CD4-positive, alpha-beta T cell treated with Interleukin-2 at 100 ng/mL for 4 hours (primary cell): Measurements from ENCODE around the gene PRR15L.
A peak's percentile ranks its signal among the peaks of the same experiment; 100 is the strongest.

Source experiments
- DNase-seq: peaks from one replicate; pipeline ENCODE4 v3.0.0-alpha.2; 2020; ENCODE audit warnings: low spot score

The PRR15L gene

GRCh38 chr17:47959825-47960655 is 2.4 kb upstream of the PRR15L start:
- DNase-seq, result no peak

GRCh38 chr17:47956791-47957590 is 692 bp downstream of the PRR15L start:
- DNase-seq, result no peak

DNA sequence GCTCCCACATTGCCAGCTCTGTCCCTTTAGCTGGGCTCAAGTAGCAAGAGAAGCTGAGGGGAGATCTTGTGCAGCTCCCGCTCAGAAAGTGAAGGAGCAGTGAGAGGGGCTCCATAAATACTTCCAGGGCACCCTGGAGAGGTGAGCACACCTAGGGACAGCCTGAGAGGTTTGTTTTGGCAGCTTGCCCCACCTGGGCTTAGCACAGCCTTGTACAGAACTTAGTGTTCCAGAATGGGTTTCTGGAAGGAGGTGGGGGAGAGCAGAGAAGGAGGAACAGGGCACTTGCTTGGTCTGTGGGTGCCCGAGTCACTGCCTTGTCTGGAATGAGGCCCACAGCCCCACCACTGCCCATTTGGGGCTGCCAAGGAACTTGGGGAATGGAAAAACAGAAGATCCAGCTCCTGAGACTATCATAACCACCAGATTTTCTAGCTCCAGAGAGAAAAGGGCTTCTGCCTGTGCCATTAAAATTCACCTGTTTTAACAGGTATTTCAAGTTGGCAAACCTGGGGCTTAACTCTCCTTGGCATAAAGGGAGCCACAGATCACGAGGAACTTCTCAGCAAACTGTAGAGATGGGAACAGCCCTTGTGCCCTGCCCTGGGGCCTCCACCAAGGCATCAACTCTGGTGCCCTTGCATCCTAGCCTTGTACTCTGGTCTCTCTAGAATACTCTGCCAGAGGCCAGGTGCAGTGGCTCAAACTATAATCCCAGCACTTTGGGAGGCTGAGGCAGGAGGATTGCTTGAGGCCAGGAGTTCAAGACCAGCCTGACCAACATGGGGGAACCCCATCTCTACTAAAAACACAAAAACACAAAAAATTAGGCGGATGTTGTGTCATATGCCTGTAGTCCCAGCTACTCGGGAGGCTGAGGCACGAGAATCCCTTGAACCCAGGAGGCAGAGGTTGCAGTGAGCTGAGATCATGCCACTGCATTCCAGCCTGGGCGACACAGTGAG is 1.9 kb downstream of the PRR15L start:
- no peak for DNase-seq

GRCh38 chr17:47953909-47954308 is 3.8 kb downstream of the PRR15L start:
- DNase-seq, result no peak

GRCh38 chr17:47952171-47953021 is 5.3 kb downstream of the PRR15L start:
- no peak for DNase-seq

DNA sequence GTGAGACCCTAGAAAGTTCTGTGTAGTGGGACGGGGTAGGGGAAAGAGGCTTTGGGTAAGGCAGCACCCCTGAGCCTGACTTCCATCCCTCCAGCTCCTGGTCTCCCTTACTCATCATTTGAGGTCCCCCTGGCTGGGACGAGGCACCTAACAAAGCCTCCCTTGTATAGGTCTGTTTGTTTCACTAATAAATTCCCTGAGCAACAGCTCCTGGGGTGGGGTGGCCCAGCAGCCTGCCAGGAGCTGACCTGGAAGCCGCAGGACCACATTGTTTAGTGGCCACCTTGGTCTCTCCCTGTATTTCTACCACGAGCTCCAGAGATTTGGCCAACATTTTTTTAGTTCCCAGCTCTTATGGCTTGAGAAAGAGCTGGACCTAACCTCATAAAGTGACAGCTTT is 7.2 kb downstream of the PRR15L start:
- DNase-seq, result no peak

GRCh38 chr17:47949946-47950345 is 7.7 kb downstream of the PRR15L start:
- no peak for DNase-seq

- peak; percentile 81 for DNase-seq
Observed at GRCh38 chr17:47949197-47949759, 8.4 kb downstream of the PRR15L start.

DNA sequence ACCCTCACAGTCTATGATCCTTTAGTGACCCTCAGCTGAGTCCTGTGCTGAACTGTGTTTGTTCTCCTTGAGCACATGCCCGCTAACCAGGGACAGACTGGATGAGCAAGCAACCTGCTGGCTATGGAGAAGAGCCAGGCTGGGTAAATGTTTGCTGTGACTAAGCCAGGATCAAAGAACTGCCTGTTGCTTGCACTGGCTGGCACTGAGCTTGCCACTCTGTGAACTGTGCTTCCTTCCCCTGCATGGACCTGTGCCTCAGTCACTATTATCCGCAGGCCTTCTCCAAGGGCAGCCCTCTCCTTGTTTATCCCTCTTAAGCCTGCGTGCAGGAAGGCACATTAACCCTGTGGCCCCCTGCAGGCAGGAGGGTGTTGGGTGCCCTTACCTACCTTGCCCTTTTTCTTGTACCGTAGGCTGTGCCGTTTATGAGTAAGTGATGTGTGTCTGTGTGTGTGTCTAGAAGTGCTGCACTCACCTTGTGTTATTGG is 8.9 kb downstream of the PRR15L start:
- DNase-seq, result no peak

DNA sequence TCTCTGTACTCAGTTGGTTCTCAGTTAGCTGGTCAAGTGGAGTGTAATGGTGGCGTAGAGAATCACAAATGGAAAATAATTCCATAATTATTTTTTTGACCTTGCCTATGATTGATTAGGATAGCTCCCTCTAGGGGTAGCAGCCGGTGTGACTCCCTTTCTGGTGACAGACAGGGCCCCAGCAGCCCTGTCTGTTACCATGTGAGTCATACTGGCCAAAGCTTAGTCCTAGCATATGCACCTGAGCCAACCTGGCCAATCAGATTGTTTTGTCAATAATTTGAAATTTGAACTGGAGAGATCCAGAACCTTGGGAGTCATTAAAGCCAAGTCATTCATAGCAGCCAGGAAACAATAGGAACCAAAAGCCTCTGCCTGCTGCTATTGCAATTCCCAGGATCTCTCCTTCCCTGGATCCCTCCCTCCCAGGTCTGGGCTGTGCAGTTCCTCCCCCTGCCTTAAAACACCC is 10.7 kb downstream of the PRR15L start:
- peak; percentile 86 for DNase-seq

DNA sequence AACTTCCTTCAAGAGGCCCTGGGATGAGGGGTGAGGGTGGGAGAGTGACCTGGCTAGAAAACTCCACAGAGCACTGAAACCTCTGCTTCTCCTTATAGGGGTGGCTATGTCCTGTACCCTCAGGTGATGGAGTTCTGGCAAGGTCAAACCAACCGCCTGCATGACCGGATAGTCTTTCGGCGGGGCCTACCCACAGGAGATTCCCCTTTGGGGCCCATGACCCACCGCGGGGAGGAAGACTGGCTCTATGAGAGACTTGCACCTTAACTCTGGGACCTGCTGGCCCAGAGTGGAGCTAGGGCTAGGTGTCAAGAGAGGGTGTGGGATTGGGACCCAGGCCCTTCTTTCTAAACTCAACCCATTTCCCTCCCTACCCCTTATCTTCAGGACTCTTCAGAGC is 11.2 kb downstream of the PRR15L start:
- DNase-seq, result no peak

GRCh38 chr17:47945529-47946508 is 11.9 kb downstream of the PRR15L start:
- DNase-seq, result no peak

DNA sequence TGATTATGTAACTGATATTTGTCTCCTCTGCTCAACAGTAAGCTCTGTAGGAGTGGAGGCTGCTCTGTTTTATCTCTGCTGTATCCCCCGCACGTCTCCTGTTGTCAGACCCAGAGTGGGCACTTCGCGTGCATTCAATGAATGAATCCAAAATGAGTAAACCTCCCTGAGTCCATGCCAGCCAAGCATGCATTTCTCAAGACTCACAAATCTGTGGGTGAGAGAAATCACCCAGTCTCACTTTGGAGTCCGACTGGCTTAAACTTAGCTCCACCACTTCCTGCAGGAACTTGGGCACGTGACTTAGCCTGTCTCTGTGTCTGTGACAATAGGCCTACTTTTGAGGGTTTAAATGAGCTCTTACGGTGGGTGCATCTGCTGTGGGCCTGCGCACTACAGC is 12.6 kb downstream of the PRR15L start:
- DNase-seq, result peak; percentile 12

DNA sequence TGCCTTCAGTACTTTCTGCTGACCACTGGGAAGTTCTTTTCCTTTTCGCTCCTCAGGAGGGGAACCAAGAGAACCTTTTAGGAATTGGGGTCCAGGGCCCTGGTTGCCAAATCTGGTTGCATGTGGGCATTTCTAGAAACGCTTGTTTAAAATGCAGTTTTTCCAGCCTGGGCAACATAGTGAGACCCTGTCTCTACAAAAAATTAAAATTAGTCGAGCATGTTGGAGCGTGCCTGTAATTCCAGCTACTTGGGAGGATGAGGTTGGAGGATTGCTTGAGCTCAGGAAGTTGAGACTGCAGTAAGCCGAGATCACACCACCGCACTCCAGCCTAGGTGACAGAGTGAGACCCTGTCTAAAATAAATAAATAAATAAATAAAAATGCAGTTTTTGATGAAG is 15.1 kb downstream of the PRR15L start:
- no peak for DNase-seq

- DNase-seq, result no peak
Observed at GRCh38 chr17:47942096-47942510, 15.6 kb downstream of the PRR15L start.

DNA sequence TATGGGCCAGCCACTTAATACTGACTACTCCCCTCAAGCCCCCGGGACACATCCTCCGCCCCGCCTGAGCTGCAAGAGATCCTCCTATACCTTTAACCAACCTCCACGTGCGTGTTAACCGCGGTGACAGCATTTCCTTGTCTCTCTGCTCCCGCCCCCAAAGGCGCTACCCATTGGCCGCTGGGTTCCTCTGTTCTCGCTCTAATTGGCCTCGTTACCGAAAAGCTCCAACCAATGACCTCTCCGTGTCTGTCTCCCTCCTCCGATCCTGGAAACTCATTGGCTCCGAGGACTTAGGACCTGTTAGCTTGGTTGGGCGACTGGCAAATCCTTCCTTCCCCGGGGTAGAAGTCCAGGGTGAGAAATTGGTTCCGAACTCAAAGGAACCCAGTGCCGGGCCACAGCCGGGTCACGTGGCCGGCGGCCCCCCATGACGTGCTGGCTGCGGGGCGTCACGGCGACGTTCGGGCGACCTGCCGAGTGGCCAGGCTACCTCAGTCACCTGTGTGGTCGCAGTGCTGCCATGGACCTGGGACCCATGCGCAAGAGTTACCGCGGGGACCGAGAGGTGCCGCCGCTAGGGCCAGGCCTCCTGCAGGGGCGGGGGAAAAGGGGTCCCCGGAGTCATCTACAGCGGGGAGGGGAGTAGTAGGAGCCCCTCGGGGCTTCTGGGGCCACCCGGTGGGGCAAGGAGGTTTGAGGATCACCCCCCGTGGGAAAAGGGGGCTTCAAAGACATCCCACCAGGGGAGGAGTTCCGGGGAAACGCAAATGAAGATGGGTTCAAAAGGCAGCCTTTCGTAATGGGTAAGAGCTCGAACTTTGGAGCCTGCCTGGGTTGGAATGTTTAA is 16.2 kb downstream of the PRR15L start, which contains the start of gene PNPO:
PNPO (plus strand) TSS at position 326 of the 850 bp plus-strand sequence; CDS start at position 431, 105 bp downstream.
- DNase-seq, result peak; percentile 96

DNA sequence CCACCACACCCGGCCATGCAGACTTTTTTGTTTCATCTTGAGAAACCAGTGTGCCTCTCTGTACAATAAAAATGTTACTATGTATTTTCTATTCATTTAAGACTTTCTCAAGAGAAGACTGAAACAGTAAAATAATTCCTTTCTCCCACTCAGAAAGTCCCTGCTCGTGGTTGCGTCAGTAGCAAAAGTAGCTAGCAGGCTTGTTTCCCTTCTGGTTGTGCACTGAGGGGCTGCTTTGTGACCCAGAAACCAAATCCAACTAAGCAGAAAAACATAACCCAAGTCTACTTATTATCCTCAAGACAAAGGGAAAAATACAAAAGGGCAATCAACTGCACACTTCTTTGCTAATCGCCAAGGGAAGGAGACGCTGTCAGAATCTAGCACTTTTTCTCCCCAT is 19.7 kb downstream of the PRR15L start:
- no peak for DNase-seq

- no peak for DNase-seq
Observed at GRCh38 chr17:47935961-47936360, 21.7 kb downstream of the PRR15L start.
